HG03354 (cell line): ENCODE measurements around the gene SHROOM3.
"Not testable (repeated sequence)": the region's sequence is repeated elsewhere in the genome, so short reads cannot be mapped to it uniquely, and the experiment has no call there.

Experiments
- ATAC-seq: cut with Tn5 transposase; IDR thresholded peaks from one replicate; pipeline ENCODE4 v1.9.1; 2021; ENCODE audit warnings: mild to moderate bottlenecking; ENCODE audit not compliant: unreplicated experiment, poor library complexity, severe bottlenecking

Gene SHROOM3

GRCh38 chr4:76442807-76443206, 7.8 kb downstream of the SHROOM3 start:
- no peak for ATAC-seq

GRCh38 chr4:76443376-76443775, 8.3 kb downstream of the SHROOM3 start:
- no peak for ATAC-seq

- no peak for ATAC-seq
Measured at GRCh38 chr4:76445911-76446310, 10.9 kb downstream of the SHROOM3 start.

- ATAC-seq: no peak
Measured at GRCh38 chr4:76447393-76447851, 12.4 kb downstream of the SHROOM3 start.

- no peak for ATAC-seq
Measured at GRCh38 chr4:76448211-76448610, 13.2 kb downstream of the SHROOM3 start.

- ATAC-seq: no peak
Measured at GRCh38 chr4:76449362-76449767, 14.3 kb downstream of the SHROOM3 start.

- ATAC-seq: no peak
Measured at GRCh38 chr4:76449833-76450232, 14.8 kb downstream of the SHROOM3 start.

- no peak for ATAC-seq
Measured at GRCh38 chr4:76453232-76453631, 18.2 kb downstream of the SHROOM3 start.

- ATAC-seq: not testable (repeated sequence)
Measured at GRCh38 chr4:76454073-76454472, 19.0 kb downstream of the SHROOM3 start.

GRCh38 chr4:76457885-76458284, 22.9 kb downstream of the SHROOM3 start:
- no peak for ATAC-seq

- ATAC-seq: no peak
Measured at GRCh38 chr4:76458297-76458696, 23.3 kb downstream of the SHROOM3 start.

- no peak for ATAC-seq
Measured at GRCh38 chr4:76458825-76459224, 23.8 kb downstream of the SHROOM3 start.

- ATAC-seq: no peak
Measured at GRCh38 chr4:76459291-76459723, 24.3 kb downstream of the SHROOM3 start.

- ATAC-seq: no peak
Measured at GRCh38 chr4:76463568-76463967, 28.5 kb downstream of the SHROOM3 start.

- ATAC-seq: no peak
Measured at GRCh38 chr4:76470064-76470463, 35.0 kb downstream of the SHROOM3 start.

- ATAC-seq: no peak
Measured at GRCh38 chr4:76470532-76470931, 35.5 kb downstream of the SHROOM3 start.

- ATAC-seq: no peak
Measured at GRCh38 chr4:76476571-76476970, 41.5 kb downstream of the SHROOM3 start.

GRCh38 chr4:76484654-76485053, 49.6 kb downstream of the SHROOM3 start:
- no peak for ATAC-seq

GRCh38 chr4:76485450-76485849, 50.4 kb downstream of the SHROOM3 start:
- ATAC-seq: no peak

- ATAC-seq: no peak
Measured at GRCh38 chr4:76486588-76487276, 51.7 kb downstream of the SHROOM3 start.

GRCh38 chr4:76487621-76488020, 52.6 kb downstream of the SHROOM3 start:
- ATAC-seq: no peak

- ATAC-seq: no peak
Measured at GRCh38 chr4:76488455-76488854, 53.4 kb downstream of the SHROOM3 start.
